Mesenchymal stem cell (in vitro differentiated cells and primary cell): ENCODE results near the gene BCL2L14.
"Not testable (repeated sequence)": the region's sequence is repeated elsewhere in the genome, so short reads cannot be mapped to it uniquely, and the experiment has no call there.

ENCODE experiments used
- DNase-seq: peaks from one replicate; pipeline ENCODE4 v3.0.0-alpha.2; 2013
- H2AFZ ChIP-seq: one replicate; pipeline ENCODE4 v1.6.1; 2013; ENCODE audit warnings: low read depth, mild to moderate bottlenecking, control low read depth, inconsistent platforms, low read length, moderate library complexity
- H2AK5ac ChIP-seq: 2 replicates; pipeline ENCODE4 v1.6.1; 2013; ENCODE audit warnings: low read length, moderate library complexity, mild to moderate bottlenecking, inconsistent platforms; ENCODE audit not compliant: severe bottlenecking
- H2BK120ac ChIP-seq: one replicate; pipeline ENCODE4 v1.6.1; 2013; ENCODE audit warnings: low read depth, mild to moderate bottlenecking, inconsistent platforms, low read length, moderate library complexity
- H2BK12ac ChIP-seq, 2 experiments: one replicate each; pipeline ENCODE4 v1.6.1; 2013; ENCODE audit warnings: inconsistent platforms in 2 of 2, low read length in 2 of 2, mild to moderate bottlenecking in 2 of 2, moderate library complexity in 2 of 2, control low read depth in 1 of 2
- H2BK15ac ChIP-seq: one replicate; pipeline ENCODE4 v1.6.1; 2013; ENCODE audit warnings: mild to moderate bottlenecking, low read depth, inconsistent platforms; ENCODE audit not compliant: poor library complexity, severe bottlenecking
- H2BK5ac ChIP-seq: 2 replicates; pipeline ENCODE4 v1.6.1; 2013; ENCODE audit warnings: low read depth, mild to moderate bottlenecking, low read length, control low read depth, inconsistent platforms; ENCODE audit not compliant: poor library complexity, severe bottlenecking
- H3K14ac ChIP-seq, 2 experiments: one replicate each; pipeline ENCODE4 v1.6.1; 2013; ENCODE audit warnings: inconsistent platforms in 2 of 2, low read length in 2 of 2, control low read depth in 1 of 2, mild to moderate bottlenecking in 1 of 2, moderate library complexity in 1 of 2
- H3K18ac ChIP-seq, 2 experiments: one replicate each; pipeline ENCODE4 v1.6.1; 2013; ENCODE audit warnings: inconsistent platforms in 2 of 2, low read length in 2 of 2, control low read depth in 1 of 2, low read depth in 1 of 2, mild to moderate bottlenecking in 1 of 2
- H3K23ac ChIP-seq, 2 experiments: one replicate each; pipeline ENCODE4 v1.6.1; 2013; ENCODE audit warnings: inconsistent platforms in 2 of 2, low read length in 2 of 2, mild to moderate bottlenecking in 2 of 2, moderate library complexity in 2 of 2, control low read depth in 1 of 2
- H3K27ac ChIP-seq: 2 replicates; pipeline ENCODE4 v1.5.1; 2013; ENCODE audit warnings: mild to moderate bottlenecking, moderate library complexity, low read length, control low read depth, inconsistent platforms; ENCODE audit not compliant: poor library complexity, severe bottlenecking
- H3K27me3 ChIP-seq, 2 experiments: 2 replicates each; pipeline versions ENCODE4 v1.6.1 to v1.7.0; 2013; ENCODE audit warnings: low read length in 2 of 2, mild to moderate bottlenecking in 2 of 2, moderate library complexity in 2 of 2, control low read depth in 1 of 2, inconsistent platforms in 1 of 2; ENCODE audit not compliant: control insufficient read depth in 1 of 2, insufficient read depth in 1 of 2
- H3K36me3 ChIP-seq, 2 experiments: 2 replicates each; pipeline versions ENCODE4 v1.6.1 to v1.7.0; 2013; ENCODE audit warnings: low read length in 2 of 2, control low read depth in 1 of 2, inconsistent platforms in 1 of 2, low read depth in 1 of 2, mild to moderate bottlenecking in 1 of 2; ENCODE audit not compliant: insufficient read depth in 2 of 2, control insufficient read depth in 1 of 2
- H3K4ac ChIP-seq, 2 experiments: one replicate each; pipeline ENCODE4 v1.6.1; 2013; ENCODE audit warnings: inconsistent platforms in 2 of 2, low read length in 2 of 2, mild to moderate bottlenecking in 2 of 2, moderate library complexity in 2 of 2, control low read depth in 1 of 2, low read depth in 1 of 2
- H3K4me1 ChIP-seq: 2 replicates; pipeline ENCODE4 v1.6.1; 2013; ENCODE audit warnings: low read depth, low read length, control low read depth; ENCODE audit not compliant: control insufficient read depth, insufficient read depth
- H3K4me2 ChIP-seq: 2 replicates; pipeline ENCODE4 v1.6.1; 2013; ENCODE audit warnings: low read length, mild to moderate bottlenecking, inconsistent platforms; ENCODE audit not compliant: poor library complexity, severe bottlenecking
- H3K4me3 ChIP-seq, 2 experiments: 2 replicates each; pipeline versions ENCODE4 v1.5.1 to v1.7.0; 2013; ENCODE audit warnings: low read length in 2 of 2, mild to moderate bottlenecking in 2 of 2, control low read depth in 1 of 2, low read depth in 1 of 2; ENCODE audit not compliant: insufficient read depth in 1 of 2
- H3K79me1 ChIP-seq: replicated peaks from 2 replicates; pipeline ENCODE4 v1.6.1; 2013; ENCODE audit warnings: mild to moderate bottlenecking, control low read depth, low read length, inconsistent platforms; ENCODE audit not compliant: poor library complexity, severe bottlenecking
- H3K9ac ChIP-seq: 2 replicates; pipeline ENCODE4 v1.7.0; 2013; ENCODE audit warnings: mild to moderate bottlenecking, low read length, moderate library complexity
- H3K9me3 ChIP-seq: 2 replicates; pipeline ENCODE4 v1.7.0; 2013; ENCODE audit warnings: mild to moderate bottlenecking, low read length; ENCODE audit not compliant: control insufficient read depth
- H4K8ac ChIP-seq: one replicate; pipeline ENCODE4 v1.6.1; 2013; ENCODE audit warnings: inconsistent platforms, mild to moderate bottlenecking, low read length, moderate library complexity
- H4K91ac ChIP-seq: one replicate; pipeline ENCODE4 v1.6.1; 2013; ENCODE audit warnings: mild to moderate bottlenecking, low read length, inconsistent platforms
- WGBS: methylation state at CpG from one replicate; pipeline ENCODE4 v1.1.7; 2013; ENCODE audit warnings: mixed read lengths; 5-methylcytosine and 5-hydroxymethylcytosine counted together

BCL2L14 gene

GRCh38 chr12:12099102-12099501 is 28.4 kb downstream of the BCL2L14 start:
- no peak overlapping the region for H2AK5ac ChIP-seq
- peak; percentile 79 for DNase-seq
- H3K4ac ChIP-seq = no peak overlapping the region
- H3K14ac ChIP-seq = no peak overlapping the region
- no peak overlapping the region for H3K4me2 ChIP-seq
- H3K9ac ChIP-seq = no peak overlapping the region
- no peak overlapping the region for H3K23ac ChIP-seq
- H3K18ac ChIP-seq = peak overlapping the region in 1 of 2 experiments; percentile 7
- H3K27ac ChIP-seq = no peak overlapping the region
- no peaks in the 10 kb centered on the region for H3K27me3 ChIP-seq
- WGBS = 7% methylated on average over 3 of the region's 6 CpGs
- peak overlapping the region; percentile 35 for H4K8ac ChIP-seq
- peaks cover 0 to 6% of the 10 kb centered on the region in 2 experiments for H3K36me3 ChIP-seq
- no peak overlapping the region for H2BK12ac ChIP-seq
- H3K79me1 ChIP-seq = no peaks in the 10 kb centered on the region
- H2BK5ac ChIP-seq = no peak overlapping the region
- H3K4me3 ChIP-seq = no peak overlapping the region
- H2AFZ ChIP-seq = no peak overlapping the region
- H2BK15ac ChIP-seq = no peak overlapping the region
- H3K9me3 ChIP-seq = no peaks in the 10 kb centered on the region
- no peak overlapping the region for H4K91ac ChIP-seq
- H2BK120ac ChIP-seq = no peak overlapping the region
- H3K4me1 ChIP-seq = no peaks in the 10 kb centered on the region

GRCh38 chr12:12107678-12108077 is 36.9 kb downstream of the BCL2L14 start:
- H3K36me3 ChIP-seq = peaks cover 0 to 12% of the 10 kb centered on the region in 2 experiments
- no peak overlapping the region for H2BK12ac ChIP-seq
- H3K9ac ChIP-seq = no peak overlapping the region
- H2BK15ac ChIP-seq = no peak overlapping the region
- 92% methylated on average over 6 of the region's 6 CpGs for WGBS
- no peaks in the 10 kb centered on the region for H3K4me1 ChIP-seq
- H3K4ac ChIP-seq = no peak overlapping the region
- no peak overlapping the region for H3K27ac ChIP-seq
- H4K91ac ChIP-seq = no peak overlapping the region
- H4K8ac ChIP-seq = no peak overlapping the region
- no peak overlapping the region for H2AFZ ChIP-seq
- no peaks in the 10 kb centered on the region for H3K79me1 ChIP-seq
- no peak overlapping the region for H3K4me3 ChIP-seq
- no peak for DNase-seq
- no peaks in the 10 kb centered on the region for H3K27me3 ChIP-seq
- no peak overlapping the region for H3K18ac ChIP-seq
- peaks cover 22% of the 10 kb centered on the region for H3K9me3 ChIP-seq
- H3K23ac ChIP-seq = no peak overlapping the region
- H2BK5ac ChIP-seq = no peak overlapping the region
- no peak overlapping the region for H3K4me2 ChIP-seq
- H3K14ac ChIP-seq = no peak overlapping the region
- H2BK120ac ChIP-seq = no peak overlapping the region
- no peak overlapping the region for H2AK5ac ChIP-seq

- Histone ChIP-seq H2AK5ac (no peak overlapping the region), H3K4me2 (no peak overlapping the region), H2AFZ (no peak overlapping the region), H3K4me3 (peak overlapping the region in 1 of 2 experiments; percentile 37), H3K27me3 (no peaks in the 10 kb centered on the region), H3K36me3 (peaks cover 6 to 11% of the 10 kb centered on the region in 2 experiments), H3K27ac (no peak overlapping the region), H3K4me1 (no peaks in the 10 kb centered on the region), H3K23ac (no peak overlapping the region), H3K9me3 (peaks cover 22% of the 10 kb centered on the region), H2BK12ac (no peak overlapping the region), H2BK15ac (no peak overlapping the region), H4K8ac (no peak overlapping the region), H3K4ac (no peak overlapping the region), H3K18ac (no peak overlapping the region), H3K9ac (no peak overlapping the region), H2BK120ac (no peak overlapping the region), H2BK5ac (no peak overlapping the region), H3K14ac (no peak overlapping the region), H4K91ac (no peak overlapping the region), H3K79me1 (no peaks in the 10 kb centered on the region)
- WGBS = 100% methylated on average over 1 of the region's 1 CpG
- no peak for DNase-seq
Measured at GRCh38 chr12:12108441-12109058, 37.8 kb downstream of the BCL2L14 start.

- H3K4me3 ChIP-seq, H3K23ac ChIP-seq, H2BK15ac ChIP-seq, H3K4me1 ChIP-seq, DNase-seq, H3K27ac ChIP-seq, H2AK5ac ChIP-seq, H4K91ac ChIP-seq, H4K8ac ChIP-seq, H2BK120ac ChIP-seq, H3K79me1 ChIP-seq, H2BK5ac ChIP-seq, H3K27me3 ChIP-seq, H3K4me2 ChIP-seq, H3K14ac ChIP-seq, H3K4ac ChIP-seq, H3K9ac ChIP-seq, H2BK12ac ChIP-seq, H3K18ac ChIP-seq, H2AFZ ChIP-seq: not testable (repeated sequence)
- H3K36me3 ChIP-seq = peaks cover 6 to 13% of the 10 kb centered on the region in 2 experiments
- peaks cover 22% of the 10 kb centered on the region for H3K9me3 ChIP-seq
- whole genome bisulfite sequencing = 96% methylated on average over 29 of the region's 37 CpGs
Measured at GRCh38 chr12:12110923-12111555, 40.3 kb downstream of the BCL2L14 start.
